Stimulated activated CD8-positive, alpha-beta memory T cell treated with anti-CD3 and anti-CD28 coated beads, Interleukin-15, amount 100 ng/mL, for 48 hours (primary cell): ENCODE results near the gene BEND6.

Experiments
- DNase-seq, 2 donors: peaks; one replicate each; pipeline ENCODE4 v3.0.0-alpha.2; 2020; ENCODE audit warnings: low read depth in 2 of 2

The BEND6 gene

GRCh38 chr6:56940977-56941376, 13.9 kb upstream of the BEND6 start:
- no peak for DNase-seq

- no peak for DNase-seq
Observed at GRCh38 chr6:56944661-56945060, 10.2 kb upstream of the BEND6 start.

GRCh38 chr6:56946368-56946767, 8.5 kb upstream of the BEND6 start:
- no peak for DNase-seq

GRCh38 chr6:56947924-56948323, 7.0 kb upstream of the BEND6 start:
- no peak for DNase-seq

- no peak for DNase-seq
Observed at GRCh38 chr6:56949265-56949664, 5.6 kb upstream of the BEND6 start.

GRCh38 chr6:56949925-56950495, 4.9 kb upstream of the BEND6 start:
- DNase-seq: no peak

- no peak for DNase-seq
Observed at GRCh38 chr6:56951049-56951831, 3.7 kb upstream of the BEND6 start.

GRCh38 chr6:56953597-56954402, 1.1 kb upstream of the BEND6 start:
- no peak for DNase-seq

GRCh38 chr6:56955171-56956155, 556 bp downstream of the BEND6 start:
- peak; percentile 63 to 67 for DNase-seq

- DNase-seq: no peak
Observed at GRCh38 chr6:56956491-56956890, 1.6 kb downstream of the BEND6 start.

- DNase-seq: no peak
Observed at GRCh38 chr6:56957856-56958255, 2.9 kb downstream of the BEND6 start.

- no peak for DNase-seq
Observed at GRCh38 chr6:56958481-56958880, 3.6 kb downstream of the BEND6 start.

- DNase-seq: no peak
Observed at GRCh38 chr6:56959094-56959493, 4.2 kb downstream of the BEND6 start.

- no peak for DNase-seq
Observed at GRCh38 chr6:56959938-56960337, 5.0 kb downstream of the BEND6 start.

GRCh38 chr6:56961151-56961550, 6.2 kb downstream of the BEND6 start:
- DNase-seq: no peak

- no peak for DNase-seq
Observed at GRCh38 chr6:56962441-56962840, 7.5 kb downstream of the BEND6 start.

- no peak for DNase-seq
Observed at GRCh38 chr6:56963043-56963442, 8.1 kb downstream of the BEND6 start.

GRCh38 chr6:56963793-56964192, 8.9 kb downstream of the BEND6 start:
- DNase-seq: no peak

GRCh38 chr6:56965126-56965525, 10.2 kb downstream of the BEND6 start:
- DNase-seq: no peak

GRCh38 chr6:56970849-56971248, 15.9 kb downstream of the BEND6 start:
- no peak for DNase-seq

GRCh38 chr6:56977192-56977591, 22.3 kb downstream of the BEND6 start:
- no peak for DNase-seq

- no peak for DNase-seq
Observed at GRCh38 chr6:56978530-56978929, 23.6 kb downstream of the BEND6 start.
